ENCODE results near the gene NOX4.

NOX4 gene

GRCh38 chr11:89490981-89491690 lies at the start of gene NOX4:
Gene NOX4 (minus strand): TSS chr11:89491375. CDS start chr11:89491246, 129 bp downstream.
- Histone ChIP-seq H3K9ac (ENCODE audit: low read length) (peak within 1 kb of the TSS; percentile 78), H3K27ac (ENCODE audit: low read depth, low read length) (peak within 1 kb of the TSS; percentile 43), H3K36me3 (ENCODE audit: control insufficient read depth, insufficient read depth, low read length) (no peaks in the 10 kb centered on the region), H3K4me3 (ENCODE audit: low read depth, low read length) (peak within 1 kb of the TSS; percentile 56), H3K9me3 (ENCODE audit: control insufficient read depth, insufficient read depth, low read depth, low read length) (no peaks in the 10 kb centered on the region), H3K4me1 (ENCODE audit: control insufficient read depth, insufficient read depth, low read length) (peaks cover 11% of the 10 kb centered on the region; the same call in 1 of the 2 replicates), H3K27me3 (ENCODE audit: control insufficient read depth, insufficient read depth, low read length) (peaks cover 2% of the 10 kb centered on the region; the same call in 1 of the 2 replicates)

GRCh38 chr11:89540826-89541225 lies 49.7 kb upstream of the NOX4 start:
- H3K4me3 ChIP-seq (ENCODE audit: low read depth, low read length): no peak overlapping the region
- no peaks in the 10 kb centered on the region for H3K36me3 ChIP-seq (ENCODE audit: control insufficient read depth, insufficient read depth, low read length)
- no peak overlapping the region for H3K9ac ChIP-seq (ENCODE audit: low read length)

DNA sequence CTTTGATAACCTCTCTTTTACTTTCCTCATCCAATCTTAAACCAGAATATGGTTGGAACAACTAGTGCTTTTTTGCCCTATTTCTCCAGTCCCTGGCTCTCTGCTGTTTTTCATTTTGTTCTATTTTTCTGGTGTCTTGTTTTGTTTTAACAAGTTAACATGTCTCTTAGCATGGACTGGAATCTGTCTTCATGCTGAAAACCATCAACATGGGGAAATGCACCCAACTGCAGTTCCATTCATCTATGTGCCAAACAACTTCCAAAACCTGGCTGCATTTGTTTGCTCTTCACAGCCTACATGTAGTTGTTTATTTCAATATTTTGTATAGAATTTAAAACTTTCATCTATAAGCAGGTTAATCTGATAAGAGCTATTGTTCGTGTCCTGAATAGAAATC lies 46.8 kb upstream of the NOX4 start:
- no peak overlapping the region for H3K4me3 ChIP-seq (ENCODE audit: low read depth, low read length)
- H3K9me3 ChIP-seq (ENCODE audit: control insufficient read depth, insufficient read depth, low read depth, low read length): no peaks in the 10 kb centered on the region
- H3K4me1 ChIP-seq (ENCODE audit: control insufficient read depth, insufficient read depth, low read length): no peaks in the 10 kb centered on the region
- no peaks in the 10 kb centered on the region for H3K36me3 ChIP-seq (ENCODE audit: control insufficient read depth, insufficient read depth, low read length)
- no peaks in the 10 kb centered on the region for H3K27me3 ChIP-seq (ENCODE audit: control insufficient read depth, insufficient read depth, low read length)
- H3K9ac ChIP-seq (ENCODE audit: low read length): no peak overlapping the region
- H3K27ac ChIP-seq (ENCODE audit: low read depth, low read length): no peak overlapping the region

More at GRCh38 chr11:89540826-89541225, 49.7 kb upstream of the NOX4 start:
- H3K27ac ChIP-seq (ENCODE audit: low read depth, low read length): no peak overlapping the region
- no peaks in the 10 kb centered on the region for H3K4me1 ChIP-seq (ENCODE audit: control insufficient read depth, insufficient read depth, low read length)
- H3K27me3 ChIP-seq (ENCODE audit: control insufficient read depth, insufficient read depth, low read length): no peaks in the 10 kb centered on the region
- H3K9me3 ChIP-seq (ENCODE audit: control insufficient read depth, insufficient read depth, low read depth, low read length): no peaks in the 10 kb centered on the region

DNA sequence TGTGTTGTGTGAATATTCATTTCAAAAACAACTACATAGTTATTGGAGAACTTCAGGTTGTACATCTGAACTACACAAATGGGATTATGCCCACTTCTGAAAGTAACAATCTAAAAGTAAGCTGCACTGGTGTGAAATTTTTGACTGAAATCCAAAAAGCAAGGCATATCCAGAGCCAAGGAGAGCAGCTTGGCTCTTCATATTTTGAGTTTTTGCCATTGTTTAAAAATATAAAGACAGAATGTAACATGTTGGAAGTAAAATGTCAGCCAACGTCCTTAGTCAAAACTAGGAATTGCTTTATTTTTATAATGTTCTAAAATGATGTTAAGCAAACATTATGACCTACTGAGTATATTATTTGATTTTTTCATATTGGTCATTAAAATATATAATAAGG lies 45.8 kb upstream of the NOX4 start:
- no peaks in the 10 kb centered on the region for H3K36me3 ChIP-seq (ENCODE audit: control insufficient read depth, insufficient read depth, low read length)
- H3K27ac ChIP-seq (ENCODE audit: low read depth, low read length): no peak overlapping the region
- H3K9ac ChIP-seq (ENCODE audit: low read length): no peak overlapping the region
- no peaks in the 10 kb centered on the region for H3K9me3 ChIP-seq (ENCODE audit: control insufficient read depth, insufficient read depth, low read depth, low read length)
- H3K27me3 ChIP-seq (ENCODE audit: control insufficient read depth, insufficient read depth, low read length): no peaks in the 10 kb centered on the region
- H3K4me3 ChIP-seq (ENCODE audit: low read depth, low read length): no peak overlapping the region
- H3K4me1 ChIP-seq (ENCODE audit: control insufficient read depth, insufficient read depth, low read length): no peaks in the 10 kb centered on the region

- H3K27me3 ChIP-seq (ENCODE audit: control insufficient read depth, insufficient read depth, low read length): no peaks in the 10 kb centered on the region
- H3K9ac ChIP-seq (ENCODE audit: low read length): no peak overlapping the region
- H3K9me3 ChIP-seq (ENCODE audit: control insufficient read depth, insufficient read depth, low read depth, low read length): no peaks in the 10 kb centered on the region
- H3K4me1 ChIP-seq (ENCODE audit: control insufficient read depth, insufficient read depth, low read length): no peaks in the 10 kb centered on the region
- no peak overlapping the region for H3K4me3 ChIP-seq (ENCODE audit: low read depth, low read length)
- no peaks in the 10 kb centered on the region for H3K36me3 ChIP-seq (ENCODE audit: control insufficient read depth, insufficient read depth, low read length)
- no peak overlapping the region for H3K27ac ChIP-seq (ENCODE audit: low read depth, low read length)
These were observed 44.0 kb upstream of the NOX4 start for GRCh38 chr11:89535221-89535620.

DNA sequence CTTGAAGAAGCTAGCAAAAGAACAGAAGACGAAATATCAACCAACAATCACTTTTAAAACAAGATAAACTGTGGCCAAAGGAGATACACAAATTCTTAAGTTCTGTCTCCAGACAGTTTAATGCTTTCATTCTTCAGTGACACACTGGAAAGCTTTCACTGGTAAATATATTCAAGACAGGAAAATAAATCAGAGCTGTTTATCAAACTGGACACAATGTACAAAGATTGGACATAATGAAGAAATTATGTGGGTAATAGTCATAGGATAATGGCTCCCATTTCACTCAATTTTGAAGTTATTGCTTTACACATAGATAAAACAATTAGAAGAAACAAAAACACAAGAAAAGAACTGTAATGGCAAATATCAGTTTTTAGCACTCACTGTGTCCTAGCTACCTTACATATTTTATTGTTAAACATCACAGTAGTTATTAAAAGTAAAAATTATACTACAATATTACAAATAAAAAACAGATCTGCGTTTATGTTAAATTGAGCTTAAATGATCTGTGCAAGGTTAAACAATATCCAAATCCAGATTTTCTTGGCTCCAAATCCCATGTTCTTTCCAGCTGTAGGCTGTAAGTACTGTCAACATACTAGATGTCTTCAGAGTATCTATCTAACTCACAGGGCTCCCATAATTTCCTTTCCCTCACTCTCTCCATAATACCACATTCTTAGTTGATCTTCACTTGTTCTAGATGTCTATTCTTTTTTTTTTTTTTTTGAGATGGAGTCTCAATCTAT lies 38.6 kb upstream of the NOX4 start:
- Histone ChIP-seq H3K27me3 (ENCODE audit: control insufficient read depth, insufficient read depth, low read length) (no peaks in the 10 kb centered on the region), H3K27ac (ENCODE audit: low read depth, low read length) (no peak overlapping the region), H3K36me3 (ENCODE audit: control insufficient read depth, insufficient read depth, low read length) (no peaks in the 10 kb centered on the region), H3K4me3 (ENCODE audit: low read depth, low read length) (no peak overlapping the region), H3K9me3 (ENCODE audit: control insufficient read depth, insufficient read depth, low read depth, low read length) (peaks cover 4% of the 10 kb centered on the region; the same call in 1 of the 2 replicates), H3K9ac (ENCODE audit: low read length) (no peak overlapping the region), H3K4me1 (ENCODE audit: control insufficient read depth, insufficient read depth, low read length) (no peaks in the 10 kb centered on the region)

DNA sequence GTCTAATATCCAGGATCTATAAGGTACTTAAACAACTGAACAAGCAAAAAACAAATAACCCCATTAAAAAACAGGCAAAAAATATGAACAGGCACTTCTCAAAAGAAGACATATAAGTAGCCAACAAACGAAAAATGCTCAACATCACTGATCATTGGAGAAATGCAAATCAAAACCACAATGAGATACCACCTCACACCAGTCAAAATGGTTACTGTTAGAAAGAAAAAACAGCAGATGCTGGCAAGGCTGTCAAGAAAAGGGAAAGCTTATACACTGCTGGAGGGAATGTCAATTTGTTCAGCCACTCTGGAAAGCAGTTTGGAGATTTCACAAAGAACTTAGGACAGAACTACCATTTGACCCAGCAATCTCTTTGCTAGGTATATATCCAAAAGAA lies 30.6 kb upstream of the NOX4 start:
- Histone ChIP-seq H3K9me3 (ENCODE audit: control insufficient read depth, insufficient read depth, low read depth, low read length) (no peaks in the 10 kb centered on the region), H3K4me3 (ENCODE audit: low read depth, low read length) (no peak overlapping the region), H3K36me3 (ENCODE audit: control insufficient read depth, insufficient read depth, low read length) (no peaks in the 10 kb centered on the region), H3K27me3 (ENCODE audit: control insufficient read depth, insufficient read depth, low read length) (no peaks in the 10 kb centered on the region), H3K9ac (ENCODE audit: low read length) (no peak overlapping the region), H3K4me1 (ENCODE audit: control insufficient read depth, insufficient read depth, low read length) (no peaks in the 10 kb centered on the region), H3K27ac (ENCODE audit: low read depth, low read length) (no peak overlapping the region)

- Histone ChIP-seq H3K9me3 (ENCODE audit: control insufficient read depth, insufficient read depth, low read depth, low read length) (no peaks in the 10 kb centered on the region), H3K27ac (ENCODE audit: low read depth, low read length) (no peak overlapping the region), H3K9ac (ENCODE audit: low read length) (no peak overlapping the region), H3K27me3 (ENCODE audit: control insufficient read depth, insufficient read depth, low read length) (no peaks in the 10 kb centered on the region), H3K4me1 (ENCODE audit: control insufficient read depth, insufficient read depth, low read length) (no peaks in the 10 kb centered on the region), H3K36me3 (ENCODE audit: control insufficient read depth, insufficient read depth, low read length) (no peaks in the 10 kb centered on the region), H3K4me3 (ENCODE audit: low read depth, low read length) (no peak overlapping the region)
These were observed 30.1 kb upstream of the NOX4 start for GRCh38 chr11:89521294-89521693.

DNA sequence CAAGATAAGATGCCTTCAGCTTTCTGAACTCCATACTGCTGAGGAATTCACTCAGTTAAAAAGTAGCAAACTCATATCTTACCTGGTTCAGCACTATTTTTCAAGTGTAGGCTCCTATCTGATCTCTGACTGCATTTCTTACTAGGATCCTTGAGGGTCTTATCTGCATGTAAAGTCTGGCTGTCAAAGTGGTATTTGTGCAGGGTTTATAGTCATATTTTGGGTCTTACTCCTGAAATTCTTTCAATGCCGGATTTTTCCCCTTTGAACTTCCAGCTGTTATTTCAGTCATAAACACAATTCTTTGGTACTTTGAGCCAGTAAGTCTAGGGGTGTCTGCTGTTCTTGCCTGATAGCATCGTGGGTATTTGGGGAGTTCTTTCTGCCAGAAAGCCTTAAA lies 25.3 kb upstream of the NOX4 start:
- H3K9ac ChIP-seq (ENCODE audit: low read length): no peak overlapping the region
- no peaks in the 10 kb centered on the region for H3K36me3 ChIP-seq (ENCODE audit: control insufficient read depth, insufficient read depth, low read length)
- no peaks in the 10 kb centered on the region for H3K4me1 ChIP-seq (ENCODE audit: control insufficient read depth, insufficient read depth, low read length)
- H3K9me3 ChIP-seq (ENCODE audit: control insufficient read depth, insufficient read depth, low read depth, low read length): no peaks in the 10 kb centered on the region
- H3K4me3 ChIP-seq (ENCODE audit: low read depth, low read length): no peak overlapping the region
- H3K27ac ChIP-seq (ENCODE audit: low read depth, low read length): no peak overlapping the region
- H3K27me3 ChIP-seq (ENCODE audit: control insufficient read depth, insufficient read depth, low read length): no peaks in the 10 kb centered on the region

- H3K36me3 ChIP-seq (ENCODE audit: control insufficient read depth, insufficient read depth, low read length): no peaks in the 10 kb centered on the region
- no peaks in the 10 kb centered on the region for H3K4me1 ChIP-seq (ENCODE audit: control insufficient read depth, insufficient read depth, low read length)
- no peak overlapping the region for H3K4me3 ChIP-seq (ENCODE audit: low read depth, low read length)
- H3K27ac ChIP-seq (ENCODE audit: low read depth, low read length): no peak overlapping the region
- H3K9ac ChIP-seq (ENCODE audit: low read length): no peak overlapping the region
- no peaks in the 10 kb centered on the region for H3K27me3 ChIP-seq (ENCODE audit: control insufficient read depth, insufficient read depth, low read length)
- no peaks in the 10 kb centered on the region for H3K9me3 ChIP-seq (ENCODE audit: control insufficient read depth, insufficient read depth, low read depth, low read length)
These were observed 17.4 kb upstream of the NOX4 start for GRCh38 chr11:89508544-89508943.

GRCh38 chr11:89504270-89504669 lies 13.1 kb upstream of the NOX4 start:
- no peaks in the 10 kb centered on the region for H3K36me3 ChIP-seq (ENCODE audit: control insufficient read depth, insufficient read depth, low read length)
- no peak overlapping the region for H3K27ac ChIP-seq (ENCODE audit: low read depth, low read length)
- H3K4me1 ChIP-seq (ENCODE audit: control insufficient read depth, insufficient read depth, low read length): peaks cover 15% of the 10 kb centered on the region
- no peak overlapping the region for H3K4me3 ChIP-seq (ENCODE audit: low read depth, low read length)
- no peak overlapping the region for H3K9ac ChIP-seq (ENCODE audit: low read length)
- no peaks in the 10 kb centered on the region for H3K9me3 ChIP-seq (ENCODE audit: control insufficient read depth, insufficient read depth, low read depth, low read length)
- no peaks in the 10 kb centered on the region for H3K27me3 ChIP-seq (ENCODE audit: control insufficient read depth, insufficient read depth, low read length)

All from HUES6 (cell line).